CD4-positive, alpha-beta T cell treated with Interleukin-15 for 4 hours (primary cell): Measurements from ENCODE around the gene TUSC2.

ENCODE experiments used
- DNase-seq: peaks from one replicate; pipeline ENCODE4 v3.0.0-alpha.2; 2020; ENCODE audit warnings: low spot score

The TUSC2 gene

DNA sequence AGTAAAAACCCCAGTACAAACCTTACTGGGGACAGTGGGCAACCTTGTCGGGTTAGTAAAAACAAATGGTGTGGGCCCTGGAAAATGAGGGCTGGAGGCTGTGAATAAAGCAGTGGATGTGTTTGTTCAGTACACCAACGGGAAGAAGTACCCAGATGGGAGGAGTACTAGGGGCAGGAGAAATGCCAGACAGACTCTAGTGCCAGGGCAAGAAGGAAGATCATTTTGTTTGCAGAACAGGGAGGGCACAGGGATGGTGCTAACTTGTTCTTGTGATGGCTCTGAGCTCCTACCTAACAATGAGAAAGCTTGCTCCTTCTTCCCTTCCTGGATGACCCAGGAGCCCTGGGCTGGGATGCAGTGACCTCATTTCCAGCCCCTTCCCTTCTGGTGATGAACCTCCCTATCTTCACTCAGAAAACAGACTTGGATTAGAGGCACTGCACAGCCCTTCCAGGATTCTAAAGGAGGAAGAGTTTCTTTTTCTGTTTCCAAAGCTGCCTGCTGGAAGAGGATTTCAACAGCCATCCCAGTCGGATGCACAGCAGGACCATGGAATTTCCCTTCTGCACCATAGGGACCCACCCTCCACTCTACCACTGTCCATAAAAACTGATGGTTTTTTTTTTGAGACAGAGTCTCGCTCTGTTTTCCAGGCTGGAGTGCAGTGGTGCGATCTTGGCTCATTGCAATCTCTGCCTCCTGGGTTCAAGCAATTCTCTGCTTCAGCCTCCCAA is 6.5 kb upstream of the TUSC2 start:
- DNase-seq = no peak

DNA sequence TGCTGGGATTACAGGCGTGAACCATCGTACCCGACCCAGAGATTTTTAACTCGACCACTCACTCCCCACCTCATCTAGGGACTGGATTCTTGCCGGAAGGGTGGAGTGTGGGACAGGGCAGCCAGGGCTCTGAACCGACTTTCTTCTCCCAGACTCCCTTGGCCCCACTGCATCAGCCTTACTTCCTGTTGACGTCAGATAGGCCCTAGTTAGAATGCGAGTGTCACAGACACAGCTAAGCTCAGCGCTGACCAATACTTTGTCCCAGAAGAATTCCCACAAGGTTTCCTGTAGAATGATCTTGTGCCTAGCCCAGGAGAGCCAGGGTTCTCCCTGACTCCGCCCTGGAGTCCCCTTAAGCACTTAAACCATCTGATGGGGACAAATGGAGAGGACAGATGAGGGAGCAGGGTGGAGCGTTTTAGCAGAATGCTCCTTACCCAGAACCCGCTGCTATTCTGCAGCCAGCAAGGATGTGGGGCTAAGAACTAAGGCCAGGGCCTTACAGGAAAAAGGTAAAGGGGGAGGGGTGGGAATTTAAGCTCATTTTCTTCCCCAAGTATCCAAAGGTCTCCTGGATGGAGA is 5.8 kb upstream of the TUSC2 start:
- no peak for DNase-seq

- DNase-seq = no peak
These were observed 3.4 kb upstream of the TUSC2 start for GRCh38 chr3:50331364-50331907.

- DNase-seq = no peak
These were observed 2.3 kb upstream of the TUSC2 start for GRCh38 chr3:50330330-50330729.

GRCh38 chr3:50327129-50327528 is 894 bp downstream of the TUSC2 start:
- DNase-seq = no peak

- no peak for DNase-seq
These were observed 1.9 kb downstream of the TUSC2 start for GRCh38 chr3:50326182-50326541.

DNA sequence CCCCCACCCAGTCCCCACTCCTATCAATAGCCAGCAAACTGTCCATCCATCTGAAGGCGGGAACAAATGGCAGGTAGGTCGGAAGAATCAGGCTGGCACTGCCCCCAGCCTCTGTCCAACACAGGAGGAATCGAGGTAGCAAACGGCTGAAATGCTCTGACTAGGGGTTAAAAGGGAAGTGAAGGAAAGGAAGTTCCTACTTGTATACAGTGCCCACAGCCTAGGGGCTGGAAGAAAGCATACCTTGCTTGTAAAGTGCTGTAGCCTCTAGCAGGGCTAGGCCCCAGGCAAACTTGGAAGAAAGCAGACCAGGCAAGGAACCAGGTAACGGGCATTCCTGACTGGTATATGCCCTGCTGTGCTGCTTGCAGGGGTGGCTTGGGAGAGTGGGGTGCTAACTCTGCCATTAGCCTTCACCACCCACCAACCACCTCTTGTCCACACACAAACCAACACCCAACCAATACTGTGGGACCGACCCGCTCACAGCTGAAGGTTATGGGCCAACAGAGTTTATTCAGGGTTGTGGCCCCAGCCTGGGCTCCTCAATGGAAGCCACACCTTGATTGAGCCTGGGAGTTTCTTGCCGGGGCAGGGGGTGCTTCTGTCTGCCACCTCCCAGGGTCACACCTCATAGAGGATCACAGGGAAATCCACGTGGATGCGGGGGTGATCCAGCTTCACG is 2.4 kb downstream of the TUSC2 start:
- no peak for DNase-seq

GRCh38 chr3:50325113-50325480 is 2.9 kb downstream of the TUSC2 start:
- no peak for DNase-seq

GRCh38 chr3:50324351-50325112 is 3.5 kb downstream of the TUSC2 start:
- DNase-seq = peak; percentile 59

GRCh38 chr3:50323614-50324199 is 4.3 kb downstream of the TUSC2 start:
- DNase-seq = no peak

GRCh38 chr3:50323092-50323600 is 4.9 kb downstream of the TUSC2 start:
- DNase-seq = no peak

DNA sequence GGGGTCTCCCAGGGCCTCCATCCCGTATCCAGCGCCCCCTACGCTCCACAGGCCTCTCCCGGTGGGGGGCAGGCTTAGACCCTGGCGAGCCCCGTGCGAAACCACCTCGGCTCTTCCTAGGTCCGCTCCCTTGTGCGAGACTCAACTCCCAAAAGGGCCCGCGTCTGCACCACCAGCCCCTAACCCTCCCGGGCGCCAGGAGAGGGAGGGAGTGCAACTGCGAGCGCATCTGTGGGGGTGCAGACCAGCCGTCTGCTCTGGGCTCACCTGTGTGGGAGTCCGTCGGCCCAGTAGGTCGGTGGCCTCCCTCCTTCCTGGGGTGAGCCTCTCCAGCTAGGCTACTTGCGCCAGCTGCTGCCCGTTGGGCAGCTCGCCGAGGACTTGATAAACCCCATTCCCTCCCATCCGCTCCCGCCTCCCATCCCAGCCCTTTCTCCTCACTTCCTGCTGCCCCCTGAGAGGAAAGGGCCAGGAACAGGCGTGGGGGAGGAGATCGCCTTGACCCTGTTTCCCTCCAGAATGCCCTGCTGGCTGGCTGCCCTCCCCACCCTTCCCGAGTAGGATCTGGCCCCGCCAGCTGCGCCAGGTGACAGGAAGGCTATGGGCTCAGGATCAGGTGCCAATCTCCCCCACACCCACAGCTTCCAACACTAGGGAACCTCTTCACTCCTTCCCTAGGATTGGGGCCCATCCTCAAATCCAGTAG is 5.5 kb downstream of the TUSC2 start, which contains the start of gene HYAL2:
HYAL2 (minus strand) TSS at position 360 of the 706 bp plus-strand sequence. CDS start 2,256 bp downstream, outside the sequence.
- no peak for DNase-seq

- no peak for DNase-seq
These were observed 6.0 kb downstream of the TUSC2 start for GRCh38 chr3:50322115-50322385.

- DNase-seq = peak; percentile 78
These were observed 6.5 kb downstream of the TUSC2 start for GRCh38 chr3:50321336-50322114.

GRCh38 chr3:50320853-50321335 is 7.1 kb downstream of the TUSC2 start:
- DNase-seq = peak; percentile 49

GRCh38 chr3:50319894-50320625 is 8.0 kb downstream of the TUSC2 start:
- no peak for DNase-seq

- no peak for DNase-seq
These were observed 8.7 kb downstream of the TUSC2 start for GRCh38 chr3:50319181-50319893.

DNA sequence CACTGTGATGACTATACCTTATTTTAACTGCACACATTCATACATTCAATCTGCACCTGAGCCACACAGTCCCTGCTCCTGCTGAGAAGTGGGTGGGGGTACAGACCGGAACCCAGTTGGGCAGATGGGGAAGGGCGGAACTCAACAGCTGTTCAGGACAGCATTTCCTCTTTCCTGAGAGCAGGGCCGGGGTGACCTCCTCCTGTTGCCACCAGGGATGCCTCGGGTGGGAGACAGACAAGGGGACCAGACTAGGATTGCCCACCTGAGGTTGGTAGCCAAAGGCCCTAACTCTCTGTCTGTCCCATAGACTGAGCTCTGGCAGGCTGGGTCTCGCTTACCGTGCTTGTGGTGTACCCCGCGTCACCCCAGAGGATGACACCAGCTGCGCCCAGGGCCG is 9.4 kb downstream of the TUSC2 start:
- no peak for DNase-seq

DNA sequence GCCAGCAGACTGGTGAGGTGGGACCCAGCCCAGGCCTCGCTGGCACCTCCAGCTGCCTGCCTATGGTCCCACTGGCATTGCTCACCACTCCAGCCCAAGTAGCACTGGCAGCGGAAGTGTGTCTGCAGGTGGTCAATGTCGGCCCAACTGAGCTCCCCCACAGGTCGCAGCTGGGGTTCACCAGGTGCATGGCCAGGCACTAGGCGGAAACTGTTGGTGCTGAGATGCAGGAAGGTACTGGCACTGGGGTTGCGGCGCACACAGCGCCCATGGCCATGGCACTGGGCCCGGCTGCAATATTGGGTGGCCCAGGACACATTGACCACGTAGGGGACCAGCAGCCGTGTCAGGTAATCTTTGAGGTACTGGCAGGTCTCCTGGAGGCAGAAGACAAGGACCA is 9.9 kb downstream of the TUSC2 start:
- DNase-seq = no peak
